HL-60/S4 treated with phorbol 12-myristate 13-acetate at 8.2 ng/mL for 4 days and 3 days (cell line): Measurements from ENCODE around the gene GJA5.

Experiments
- in situ Hi-C: fragments of 300-500 bp; cut with MboI; formaldehyde crosslinking; loops from 2 replicates; pipeline ENCODE4 v1.15.0; 2022; ENCODE audit warnings: low sequenced_read_pairs

The GJA5 gene

GRCh38 chr1:147768101-147768500 is 7.7 kb upstream of the GJA5 start:
- in situ Hi-C loops, result no loop called here

- in situ Hi-C loops, result no loop called here
These were observed 2.0 kb upstream of the GJA5 start for GRCh38 chr1:147762233-147763024.

GRCh38 chr1:147758379-147759100 is 1.9 kb downstream of the GJA5 start:
- in situ Hi-C loops, result no loop called here

GRCh38 chr1:147757015-147757990 is 3.1 kb downstream of the GJA5 start:
- in situ Hi-C loops, result no loop called here

- in situ Hi-C loops, result no loop called here
These were observed 4.1 kb downstream of the GJA5 start for GRCh38 chr1:147756341-147756740.

- in situ Hi-C loops, result no loop called here
These were observed 5.7 kb downstream of the GJA5 start for GRCh38 chr1:147754661-147755060.

- in situ Hi-C loops, result no loop called here
These were observed 7.3 kb downstream of the GJA5 start for GRCh38 chr1:147753081-147753480.

GRCh38 chr1:147752511-147752910 is 7.9 kb downstream of the GJA5 start:
- in situ Hi-C loops, result no loop called here

GRCh38 chr1:147751346-147751745 is 9.1 kb downstream of the GJA5 start:
- in situ Hi-C loops, result no loop called here

GRCh38 chr1:147750618-147751217 is 9.7 kb downstream of the GJA5 start:
- in situ Hi-C loops, result no loop called here

GRCh38 chr1:147749792-147750191 is 10.6 kb downstream of the GJA5 start:
- in situ Hi-C loops, result no loop called here

GRCh38 chr1:147748676-147749350 is 11.6 kb downstream of the GJA5 start:
- in situ Hi-C loops, result no loop called here

- in situ Hi-C loops, result no loop called here
These were observed 12.4 kb downstream of the GJA5 start for GRCh38 chr1:147747966-147748365.

- in situ Hi-C loops, result no loop called here
These were observed 15.1 kb downstream of the GJA5 start for GRCh38 chr1:147745271-147745670.

GRCh38 chr1:147741065-147741464 is 19.3 kb downstream of the GJA5 start:
- in situ Hi-C loops, result no loop called here

- in situ Hi-C loops, result no loop called here
These were observed 20.0 kb downstream of the GJA5 start for GRCh38 chr1:147740391-147740790.

- in situ Hi-C loops, result no loop called here
These were observed 21.5 kb downstream of the GJA5 start for GRCh38 chr1:147738739-147739476.

GRCh38 chr1:147738129-147738528 is 22.3 kb downstream of the GJA5 start:
- in situ Hi-C loops, result no loop called here

- in situ Hi-C loops, result no loop called here
These were observed 23.5 kb downstream of the GJA5 start for GRCh38 chr1:147736883-147737282.

GRCh38 chr1:147735423-147735822 is 25.0 kb downstream of the GJA5 start:
- in situ Hi-C loops, result no loop called here
